Measurements from ENCODE around the gene ERG.

GRCh38 chr21:38409907-38410306, 88.4 kb downstream of the ERG start:
- TF ChIP-seq CTCF (IDR thresholded peaks at IDR 0.05) (no peak), EP300 (IDR thresholded peaks at IDR 0.05) (no peak)

All from esophagus muscularis mucosa (tissue), 3 donors.